SK-N-SH treated with all-trans-retinoic acid at 6 μM for 48 hours (cell line): Measurements from ENCODE around the gene TAF9B.

ENCODE experiments used
- ZC3H10 ChIP-seq: fragments of 250-450 bp; sonication (Bioruptor Pico); IDR thresholded peaks from 2 replicates; pipeline ENCODE4 v1.5.1; 2021; ENCODE audit warnings: mild to moderate bottlenecking, moderate library complexity
- ZNF70 ChIP-seq: fragments of 450-650 bp; formaldehyde crosslinking; IDR thresholded peaks from 2 replicates; pipeline ENCODE4 v1.5.0; 2020; ENCODE audit warnings: mild to moderate bottlenecking, moderate library complexity
- ZNF8 ChIP-seq: fragments of 450-650 bp; formaldehyde crosslinking; IDR thresholded peaks from 2 replicates; pipeline ENCODE4 v1.5.0; 2020; ENCODE audit warnings: mild to moderate bottlenecking, moderate library complexity
- TF ChIP-seq, protein P1 (sequence below): fragments of 250-450 bp; sonication (Bioruptor Pico); IDR thresholded peaks from 2 replicates; pipeline ENCODE4 v1.5.1; 2021; ENCODE audit warnings: mild to moderate bottlenecking, moderate library complexity

DNA sequence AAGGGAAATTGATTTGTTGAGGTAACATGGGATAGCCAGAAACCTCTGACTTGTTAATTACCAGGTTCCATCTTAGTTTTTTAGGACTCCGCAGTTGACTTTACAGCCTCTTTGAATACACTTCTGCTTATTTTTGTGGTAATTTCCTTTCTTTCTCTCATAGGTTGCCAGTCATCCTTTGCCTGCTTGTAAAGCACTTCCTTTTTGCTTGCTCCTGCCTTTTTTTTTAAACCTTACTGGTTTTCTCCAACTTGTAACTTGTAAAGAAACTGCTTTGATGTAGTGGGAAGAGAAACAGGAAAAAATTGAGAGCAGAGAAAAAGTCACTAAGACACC, 32.8 kb downstream of the TAF9B start:
- no peak for TF ChIP-seq ZNF8 (CRISPR knock-in tag)
- no peak for TF ChIP-seq ZC3H10 (CRISPR knock-in tag)
- TF ChIP-seq, protein P1, sequence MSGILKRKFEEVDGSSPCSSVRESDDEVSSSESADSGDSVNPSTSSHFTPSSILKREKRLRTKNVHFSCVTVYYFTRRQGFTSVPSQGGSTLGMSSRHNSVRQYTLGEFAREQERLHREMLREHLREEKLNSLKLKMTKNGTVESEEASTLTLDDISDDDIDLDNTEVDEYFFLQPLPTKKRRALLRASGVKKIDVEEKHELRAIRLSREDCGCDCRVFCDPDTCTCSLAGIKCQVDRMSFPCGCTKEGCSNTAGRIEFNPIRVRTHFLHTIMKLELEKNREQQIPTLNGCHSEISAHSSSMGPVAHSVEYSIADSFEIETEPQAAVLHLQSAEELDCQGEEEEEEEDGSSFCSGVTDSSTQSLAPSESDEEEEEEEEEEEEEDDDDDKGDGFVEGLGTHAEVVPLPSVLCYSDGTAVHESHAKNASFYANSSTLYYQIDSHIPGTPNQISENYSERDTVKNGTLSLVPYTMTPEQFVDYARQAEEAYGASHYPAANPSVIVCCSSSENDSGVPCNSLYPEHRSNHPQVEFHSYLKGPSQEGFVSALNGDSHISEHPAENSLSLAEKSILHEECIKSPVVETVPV (CRISPR knock-in tag) = no peak
- TF ChIP-seq ZNF70 (CRISPR knock-in tag) = no peak
